NCI-H774 (cell line): Measurements from ENCODE around the gene RAD51C.
"Not testable (repeated sequence)": the region's sequence is repeated elsewhere in the genome, so short reads cannot be mapped to it uniquely, and the experiment has no call there.

ENCODE experiments used
- DNase-seq: peaks from one replicate; lab custom pipeline; 2025; lab: John Stamatoyannopoulos, UW

Gene RAD51C

GRCh38 chr17:58684003-58684402, 8.4 kb upstream of the RAD51C start:
- no peak for DNase-seq

GRCh38 chr17:58684462-58684861, 7.9 kb upstream of the RAD51C start:
- not testable (repeated sequence) for DNase-seq

DNA sequence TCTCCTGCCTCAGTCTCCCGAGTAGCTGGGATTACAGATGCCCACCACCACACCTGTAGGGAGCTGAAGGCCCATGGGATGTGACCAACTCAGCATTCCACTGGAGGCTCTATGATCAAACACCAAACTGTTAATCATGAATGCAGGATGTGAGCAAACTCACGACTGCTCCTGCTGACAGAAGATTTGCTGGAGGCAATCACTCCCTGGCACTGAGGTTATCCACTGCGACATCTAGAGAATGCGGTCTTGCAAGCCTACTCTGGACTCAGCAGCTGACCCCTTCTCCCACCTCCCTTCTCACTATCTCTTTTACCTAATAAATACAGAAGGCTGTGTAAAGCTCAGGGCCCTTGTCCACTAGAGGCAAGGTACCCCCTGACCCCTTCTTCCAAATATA, 5.4 kb upstream of the RAD51C start:
- DNase-seq, result no peak

DNA sequence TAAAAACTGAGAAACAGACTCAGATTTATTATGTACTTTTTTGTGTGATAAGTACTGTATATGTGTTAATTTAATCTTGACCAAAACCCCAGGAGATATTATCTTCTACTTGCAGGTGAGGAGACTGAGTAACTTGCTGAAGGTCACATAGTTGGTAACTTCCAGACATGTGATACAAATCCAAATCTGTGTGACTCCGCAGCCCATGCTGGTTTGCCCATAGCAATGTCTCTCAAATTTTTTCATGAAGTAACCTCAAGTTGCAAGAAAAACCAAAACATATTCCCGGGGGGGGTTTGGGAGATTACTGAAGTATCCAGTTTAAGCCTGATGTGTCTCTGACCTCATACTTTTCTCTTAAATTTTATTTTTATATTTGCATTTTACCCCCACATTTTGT, 3.9 kb upstream of the RAD51C start:
- no peak for DNase-seq

DNA sequence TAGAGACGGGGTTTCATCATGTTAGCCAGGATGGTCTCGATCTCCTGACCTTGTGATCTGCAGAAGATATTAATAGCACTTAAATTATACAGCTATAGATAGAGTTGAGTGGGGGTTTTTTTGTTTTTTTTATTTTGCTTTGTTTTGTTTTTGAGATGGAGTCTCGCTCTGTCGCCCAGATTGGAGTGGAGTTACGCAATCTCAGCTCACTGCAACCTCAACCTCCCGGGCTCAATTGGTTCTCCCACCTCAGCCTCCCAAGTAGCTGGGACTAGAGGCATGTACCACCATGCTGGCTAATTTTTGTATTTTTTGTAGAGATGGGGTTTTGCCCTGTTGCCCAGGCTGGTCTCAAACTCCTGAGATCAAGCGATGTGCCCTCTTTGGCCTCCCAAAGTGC, 2.4 kb upstream of the RAD51C start:
- not testable (repeated sequence) for DNase-seq

- DNase-seq, result no peak
These were observed 632 bp upstream of the RAD51C start, which contains the start of gene TEX14 for GRCh38 chr17:58691701-58692238. Gene TEX14, minus strand, starts transcription at chr17:58692045. Its CDS starts 40,044 bp downstream, at chr17:58652001.

DNA sequence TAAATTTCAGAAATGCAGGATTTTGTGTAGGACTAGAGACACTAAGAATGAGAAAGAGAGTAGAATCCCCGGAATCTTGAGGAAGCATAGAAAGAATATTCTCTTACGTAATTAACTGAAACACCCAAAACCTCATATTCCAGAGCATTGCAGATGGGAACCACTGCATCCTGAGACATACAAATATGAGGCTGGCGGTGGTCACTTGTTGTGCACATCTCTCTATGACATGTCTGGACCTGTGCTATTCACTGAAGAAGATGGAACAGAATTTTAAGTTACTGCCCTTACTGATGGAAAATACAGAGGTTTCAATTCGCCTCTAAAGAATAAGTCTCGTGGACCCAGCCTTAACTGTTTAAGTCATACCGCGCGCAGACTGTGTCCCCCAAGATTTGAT, 806 bp downstream of the RAD51C start:
- DNase-seq, result no peak

- no peak for DNase-seq
These were observed 1.3 kb downstream of the RAD51C start for GRCh38 chr17:58693751-58694150.

- no peak for DNase-seq
These were observed 1.9 kb downstream of the RAD51C start for GRCh38 chr17:58694302-58694701.

GRCh38 chr17:58694826-58695225, 2.4 kb downstream of the RAD51C start:
- no peak for DNase-seq

DNA sequence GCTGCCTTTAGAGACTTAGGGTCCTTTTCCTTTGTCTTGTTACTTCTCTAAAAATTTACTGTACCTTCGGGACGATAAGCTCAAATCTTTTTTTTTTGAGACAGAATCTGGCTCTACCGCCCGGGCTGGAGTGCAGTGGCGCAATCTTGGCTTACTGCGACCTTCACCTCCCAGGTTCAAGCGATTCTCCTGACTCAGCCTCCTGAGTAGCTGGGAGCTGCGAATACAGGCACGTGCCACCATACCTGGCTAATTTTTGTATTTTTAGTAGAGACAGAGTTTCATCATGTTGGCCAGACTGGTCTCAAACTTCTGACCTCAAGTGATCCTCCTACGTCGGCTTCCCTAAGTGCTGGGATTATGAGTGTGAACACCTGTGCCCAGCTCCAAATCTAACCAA, 7.4 kb downstream of the RAD51C start:
- DNase-seq, result no peak

- no peak for DNase-seq
These were observed 9.7 kb downstream of the RAD51C start for GRCh38 chr17:58702045-58702476.

GRCh38 chr17:58702708-58703107, 10.3 kb downstream of the RAD51C start:
- DNase-seq, result no peak

- DNase-seq, result no peak
These were observed 10.9 kb downstream of the RAD51C start for GRCh38 chr17:58703137-58703915.

GRCh38 chr17:58703916-58704286, 11.5 kb downstream of the RAD51C start:
- no peak for DNase-seq

DNA sequence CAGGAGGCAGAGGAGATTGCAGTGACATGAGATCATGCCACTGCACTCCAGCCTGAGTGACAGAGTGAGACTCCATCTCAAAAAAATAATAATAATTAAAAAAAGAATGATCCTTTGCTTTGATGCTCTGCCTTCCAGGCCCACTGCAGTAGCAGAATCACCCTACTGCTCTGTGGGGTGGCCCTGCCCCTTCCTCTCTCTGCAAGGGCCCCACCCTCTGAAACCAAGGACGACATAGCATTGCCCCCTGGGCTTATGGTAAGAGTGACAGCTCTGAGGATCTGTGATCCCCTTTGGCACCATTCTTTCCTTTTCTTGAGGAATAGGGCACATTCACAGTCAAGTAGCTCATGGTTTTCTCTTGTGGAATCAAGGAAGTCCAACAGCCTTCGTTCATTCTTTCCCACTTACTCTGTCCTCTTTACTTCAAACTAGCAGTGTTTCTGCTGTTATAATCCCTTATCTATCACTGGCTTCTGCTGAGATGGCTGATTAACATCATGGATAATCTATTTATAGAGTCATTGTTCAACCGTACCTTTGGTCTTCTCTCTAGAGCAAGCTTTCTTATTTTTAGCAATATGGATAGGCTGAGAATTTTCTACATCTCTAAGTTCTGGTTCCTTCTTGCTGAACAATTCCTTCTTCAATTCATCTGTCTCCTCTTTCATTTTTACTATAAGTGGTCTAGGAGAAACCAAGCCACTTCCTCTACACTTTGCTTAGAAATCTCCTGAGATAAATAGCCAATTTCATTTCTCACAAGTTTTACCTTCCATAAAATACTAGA, 14.1 kb downstream of the RAD51C start:
- DNase-seq, result no peak

GRCh38 chr17:58710948-58711552, 18.6 kb downstream of the RAD51C start:
- DNase-seq, result peak; percentile 48

DNA sequence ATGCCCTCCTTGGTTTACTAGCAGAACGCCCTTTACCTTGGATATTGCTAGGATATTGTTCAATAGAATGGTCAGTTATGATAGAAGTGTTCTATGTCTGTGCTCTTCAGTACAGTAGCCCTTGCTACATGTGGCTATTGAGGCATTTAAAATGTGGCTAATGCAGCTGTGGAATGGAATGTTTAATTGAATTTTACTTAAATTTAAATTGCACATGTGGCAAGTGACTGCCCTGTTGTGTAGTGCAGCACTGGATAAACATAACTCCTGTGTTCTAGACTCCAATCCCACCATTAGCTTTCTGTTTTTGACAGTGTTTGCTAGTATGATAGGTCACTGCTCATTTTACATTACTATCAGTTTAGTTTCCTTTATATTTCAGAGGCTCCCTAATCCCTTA, 29.9 kb downstream of the RAD51C start:
- no peak for DNase-seq

DNA sequence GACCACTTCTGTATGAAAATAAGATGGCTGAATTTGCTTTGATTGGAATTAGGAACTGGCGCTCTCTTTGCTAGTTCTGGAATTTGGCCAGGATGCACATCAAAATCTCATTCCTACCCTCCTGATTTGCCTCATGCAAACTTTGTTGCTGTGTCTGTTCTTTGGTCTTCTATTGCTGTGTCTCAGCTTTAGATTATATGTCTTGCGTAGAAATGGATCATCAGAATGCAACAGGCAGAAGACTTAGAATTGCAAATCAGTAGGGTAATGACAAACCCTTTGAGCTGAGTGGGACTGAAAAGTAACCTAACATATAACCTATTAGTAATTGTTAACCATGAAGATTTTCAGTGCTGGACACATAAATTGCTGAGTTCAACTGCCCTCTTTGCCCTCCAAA, 30.3 kb downstream of the RAD51C start:
- no peak for DNase-seq

- DNase-seq, result no peak
These were observed 36.4 kb downstream of the RAD51C start for GRCh38 chr17:58728798-58729197.

GRCh38 chr17:58730937-58731336, 38.5 kb downstream of the RAD51C start:
- DNase-seq, result no peak

DNA sequence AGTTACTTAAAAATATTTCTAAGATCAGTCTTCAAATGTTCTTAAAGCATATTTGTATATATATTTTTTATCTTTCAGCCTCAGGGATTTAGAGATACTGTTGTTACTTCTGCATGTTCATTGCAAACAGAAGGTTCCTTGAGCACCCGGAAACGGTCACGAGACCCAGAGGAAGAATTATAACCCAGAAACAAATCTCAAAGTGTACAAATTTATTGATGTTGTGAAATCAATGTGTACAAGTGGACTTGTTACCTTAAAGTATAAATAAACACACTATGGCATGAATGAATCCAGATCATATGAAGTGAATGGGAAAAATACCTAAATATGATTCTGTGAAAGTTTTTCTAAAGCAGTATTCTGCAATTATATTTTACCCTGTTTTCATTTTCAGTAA, 41.6 kb downstream of the RAD51C start:
- DNase-seq, result no peak

DNA sequence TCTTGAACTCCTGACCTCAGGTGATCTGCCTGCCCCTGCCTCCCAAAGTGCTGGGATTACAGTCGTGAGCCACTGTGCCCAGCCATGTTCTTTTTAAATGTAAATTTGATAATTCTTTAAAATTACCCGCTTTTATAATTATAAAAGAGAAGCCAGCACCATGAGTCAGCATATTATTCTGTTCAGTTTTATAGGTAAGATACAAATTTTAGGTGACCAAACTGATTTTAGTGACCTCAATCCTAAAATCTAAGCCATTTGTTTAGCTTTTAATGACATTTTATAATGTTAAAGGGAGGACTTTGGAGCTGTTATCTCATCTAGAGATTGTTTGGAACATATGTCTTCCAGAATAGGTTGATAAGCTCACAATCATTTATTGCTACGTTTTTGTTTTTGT, 42.4 kb downstream of the RAD51C start:
- no peak for DNase-seq
